Adrenal gland (tissue), 12 donors: ENCODE data around the gene ARHGEF28. TPM values are rescaled to one million over a fixed set of nuclear protein-coding genes. Genes with fewer than 3 reads are reported as not detected.

Experiments
- DNase-seq, 7 donors: peaks; one replicate each; pipeline ENCODE4 v3.0.0-alpha.2; 2019 to 2020
- H3K27ac ChIP-seq, 5 donors: fragments of 200-600 bp; sonication (generic) in 4 of 5; 1 replicate in 3 of 5; 2 replicates in 2 of 5; pipeline versions ENCODE4 v1.5.1 to v1.8.0; 2016 to 2020; ENCODE audit warnings: mild to moderate bottlenecking in 1 of 5
- H3K27me3 ChIP-seq: fragments of 200-600 bp; 2 replicates; pipeline ENCODE4 v1.8.0; 2021
- H3K36me3 ChIP-seq, 2 donors: fragments of 200-600 bp; replicated peaks in 1 of 2; 1 replicate in 1 of 2; 2 replicates in 1 of 2; pipeline versions ENCODE4 v1.5.1 to v1.8.0; 2018 to 2022
- H3K4me1 ChIP-seq, 2 donors: fragments of 200-600 bp; replicated peaks in 1 of 2; 1 replicate in 1 of 2; 2 replicates in 1 of 2; pipeline versions ENCODE4 v1.5.1 to v1.8.0; 2018 to 2021
- H3K4me3 ChIP-seq, 4 donors: fragments of 200-600 bp; sonication (generic) in 3 of 4; one replicate each; pipeline ENCODE4 v1.5.1; 2016 to 2018
- H3K9me3 ChIP-seq, 3 donors: fragments of 200-600 bp; sonication (generic) in 1 of 3; replicated peaks in 1 of 3; 1 replicate in 2 of 3; 2 replicates in 1 of 3; pipeline versions ENCODE4 v1.5.1 to v1.8.0; 2016 to 2021
- CTCF ChIP-seq, 6 experiments: fragments of 450-650 bp in 4 of 6; fragments of 200-600 bp in 2 of 6; sonication (generic) in 1 of 6; IDR thresholded peaks; 1 replicate in 5 of 6; 2 replicates in 1 of 6; pipeline versions ENCODE4 v1.5.1 to v1.8.0; 2016 to 2021; ENCODE audit warnings: antibody characterized with exemption in 6 of 6, mild to moderate bottlenecking in 2 of 6, moderate library complexity in 1 of 6
- POLR2A ChIP-seq, 2 donors: fragments of 450-650 bp; IDR thresholded peaks; one replicate each; pipeline ENCODE4 v1.6.1; 2017; ENCODE audit warnings: antibody characterized with exemption in 2 of 2, mild to moderate bottlenecking in 2 of 2, moderate library complexity in 1 of 2
- WGBS, 4 donors: extraction: QIAGEN DNeasy Blood & Tissue Kit in 2 of 4; methylation state at CpG; one replicate each; pipeline versions ENCODE4 v1.1.5 to v1.1.7; 2013 to 2017; 5-methylcytosine and 5-hydroxymethylcytosine counted together
- intact Hi-C, 2 donors: fragments of 100-400 bp; cut with DNase I; formaldehyde crosslinking; loops; one replicate each; pipeline versions ENCODE4 v1.14.1 to v1.15.0; 2022 to 2023
- polyA plus RNA-seq, 3 donors: library from polyadenylated mRNA; stranded (reverse); fragments of 200-250 nt in 2 of 3; fragments of 350-450 nt in 1 of 3; fragmentation: Illumina TruSeq in 1 of 3; extraction: RNeasy Lipid Tissue Mini Kit (QIAGEN cat#74804) in 1 of 3; gene quantifications; one replicate each; pipeline ENCODE4 v1.2.3, GENCODE V29; 2013 to 2014
- total RNA-seq, 9 donors: library from RNA; depleted of rRNA in 4 of 9; stranded (reverse); fragments of >200 nt in 4 of 9; fragments of 120-200 nt in 1 of 9; fragmentation: NEBNext Ultra II Directional in 1 of 9; extraction: Animal tissue kit (Norgen Biotek cat#: 25700) in 1 of 9; gene quantifications; one replicate each; pipeline versions ENCODE4 v1.1.0 to v1.2.4, GENCODE V29; 2013 to 2023
- donor health status: healthy with polysubstance abuse.
- donor health status: Bipolar disorder and iron deficiency.
- donor health status: DM: yes; HTN: yes; CAD: no.
- donor health status: DM: no; HTN: no; CAD: no.
- donor health status: DM: no; HTN: no; CAD: no.
- donor health status: DM: yes; HTN: yes; CAD: no.

Gene ARHGEF28
- total and polyA plus RNA-seq, 12 donors: 25.3 to 138 (median 42.4) TPM

- no peak for DNase-seq
- peaks cover 35 to 42% of the 10 kb centered on the region in 2 donors for H3K4me1 ChIP-seq
- peak overlapping the region in 4 of 5 donors; percentile 4 to 84 (median 74) for H3K27ac ChIP-seq
- no peaks in the 10 kb centered on the region for H3K27me3 ChIP-seq
- intact Hi-C loops: no loop called here
- TF ChIP-seq CTCF (IDR thresholded peaks at IDR 0.05) (peak in 1 of 6 experiments; percentile 17), POLR2A (IDR thresholded peaks at IDR 0.05) (no peak)
- H3K9me3 ChIP-seq: no peaks in the 10 kb centered on the region
- no peaks in the 10 kb centered on the region for H3K36me3 ChIP-seq
- no peak overlapping the region for H3K4me3 ChIP-seq
Measured at GRCh38 chr5:73673161-73673591, 47.2 kb downstream of the ARHGEF28 start.

GRCh38 chr5:73674669-73675004, 48.6 kb downstream of the ARHGEF28 start:
- no peak for TF ChIP-seq CTCF (IDR thresholded peaks at IDR 0.05)
- TF ChIP-seq POLR2A (IDR thresholded peaks at IDR 0.05): no peak
- WGBS, 4 donors: 70 to 89% (median 78%) methylated on average over 2 of the region's 2 CpGs
- H3K9me3 ChIP-seq: no peaks in the 10 kb centered on the region
- H3K4me1 ChIP-seq: peaks cover 41 to 46% of the 10 kb centered on the region in 2 donors
- peak overlapping the region; percentile 4 to 84 (median 69) for H3K27ac ChIP-seq
- DNase-seq: peak in 1 of 7 donors; percentile 18
- H3K27me3 ChIP-seq: no peaks in the 10 kb centered on the region
- H3K4me3 ChIP-seq: no peak overlapping the region
- intact Hi-C loops: no loop called here
- H3K36me3 ChIP-seq: no peaks in the 10 kb centered on the region

- 79 to 96% (median 85%) methylated on average over 4 of the region's 4 CpGs for WGBS, 4 donors
- Histone ChIP-seq H3K4me1 (peaks cover 31 to 36% of the 10 kb centered on the region in 2 donors), H3K27me3 (no peaks in the 10 kb centered on the region), H3K4me3 (no peak overlapping the region), H3K36me3 (no peaks in the 10 kb centered on the region), H3K9me3 (no peaks in the 10 kb centered on the region), H3K27ac (no peak overlapping the region)
- intact Hi-C loops: no loop called here
- no peak for TF ChIP-seq POLR2A (IDR thresholded peaks at IDR 0.05)
- no peak for TF ChIP-seq CTCF (IDR thresholded peaks at IDR 0.05)
- DNase-seq: no peak
Measured at GRCh38 chr5:73678322-73678740, 52.3 kb downstream of the ARHGEF28 start.

GRCh38 chr5:73678807-73679206, 52.8 kb downstream of the ARHGEF28 start:
- H3K27ac ChIP-seq: no peak overlapping the region
- peaks cover 26 to 31% of the 10 kb centered on the region in 2 donors for H3K4me1 ChIP-seq
- intact Hi-C loops: no loop called here
- H3K9me3 ChIP-seq: no peaks in the 10 kb centered on the region
- no peak for DNase-seq
- no peak overlapping the region for H3K4me3 ChIP-seq
- TF ChIP-seq CTCF (IDR thresholded peaks at IDR 0.05) (no peak), POLR2A (IDR thresholded peaks at IDR 0.05) (no peak)
- H3K36me3 ChIP-seq: no peaks in the 10 kb centered on the region
- no peaks in the 10 kb centered on the region for H3K27me3 ChIP-seq
- WGBS, 4 donors: 94 to 100% (median 97%) methylated on average over 3 of the region's 3 CpGs
